GM12878 (cell line): ENCODE results near the gene PPFIA3. TPM values are rescaled to one million over a fixed set of nuclear protein-coding genes. Genes with fewer than 3 reads are reported as not detected.
A peak's percentile ranks its signal among the peaks of the same experiment; 100 is the strongest.

Source experiments
- BHLHE40 ChIP-seq, 2 experiments: fragments of 450-650 bp in 1 of 2; IDR thresholded peaks; 2 replicates each; pipeline ENCODE4 v1.6.1; 2011 to 2017; ENCODE audit warnings: low read depth in 2 of 2, borderline replicate concordance in 1 of 2, improper control_type of control experiment in 1 of 2, low read length in 1 of 2, mild to moderate bottlenecking in 1 of 2
- DPF2 ChIP-seq: fragments of 450-650 bp; IDR thresholded peaks from 2 replicates; pipeline ENCODE4 v1.6.1; 2017; ENCODE audit warnings: mild to moderate bottlenecking
- E2F8 ChIP-seq: fragments of 450-650 bp; IDR thresholded peaks from 2 replicates; pipeline ENCODE4 v1.6.1; 2018; ENCODE audit warnings: mild to moderate bottlenecking, low read depth, moderate library complexity; ENCODE audit not compliant: partially characterized antibody
- GABPA ChIP-seq: IDR thresholded peaks from 2 replicates; pipeline ENCODE4 v1.6.1; 2014; ENCODE audit warnings: antibody characterized with exemption, low read depth, mild to moderate bottlenecking, inconsistent platforms
- JUND ChIP-seq: IDR thresholded peaks from 2 replicates; pipeline ENCODE4 v1.6.1; 2012; ENCODE audit warnings: low read depth, mild to moderate bottlenecking, low read length, improper control_type of control experiment, moderate library complexity
- KAT2A ChIP-seq: conservative IDR thresholded peaks from 2 replicates; pipeline ENCODE4 v1.6.1; 2011; ENCODE audit warnings: low read depth, low read length; ENCODE audit not compliant: control insufficient read depth
- MLLT1 ChIP-seq: fragments of 450-650 bp; IDR thresholded peaks from 2 replicates; pipeline ENCODE4 v1.6.1; 2016; ENCODE audit warnings: mild to moderate bottlenecking
- MYC ChIP-seq: IDR thresholded peaks from 2 replicates; pipeline ENCODE4 v1.6.1; 2011; ENCODE audit warnings: mild to moderate bottlenecking, low read length, moderate library complexity, inconsistent platforms; ENCODE audit not compliant: insufficient read depth, insufficient replicate concordance, insufficient read length, severe bottlenecking
- POU2F2 ChIP-seq: IDR thresholded peaks from 3 replicates; pipeline ENCODE4 v1.6.1; 2011; ENCODE audit warnings: low read depth, mild to moderate bottlenecking, low read length, borderline replicate concordance
- RELA ChIP-seq: fragments of 450-650 bp; IDR thresholded peaks from 2 replicates; pipeline ENCODE4 v1.8.0; 2014; ENCODE audit warnings: borderline replicate concordance; ENCODE audit not compliant: partially characterized antibody
- TBL1XR1 ChIP-seq: IDR thresholded peaks from 2 replicates; pipeline ENCODE4 v1.6.1; 2012; ENCODE audit warnings: low read depth, low read length, improper control_type of control experiment
- TCF3 ChIP-seq: IDR thresholded peaks from 2 replicates; pipeline ENCODE4 v1.6.1; 2012; ENCODE audit warnings: low read depth, mild to moderate bottlenecking, low read length, borderline replicate concordance; ENCODE audit not compliant: insufficient read depth
- TCF7 ChIP-seq: IDR thresholded peaks from 2 replicates; pipeline ENCODE4 v1.6.1; 2014; ENCODE audit warnings: antibody characterized with exemption, borderline replicate concordance
- ZNF24 ChIP-seq: fragments of 450-650 bp; IDR thresholded peaks from 2 replicates; pipeline ENCODE4 v1.6.1; 2017; ENCODE audit warnings: antibody characterized with exemption, mild to moderate bottlenecking
- polyA plus RNA-seq, 11 experiments: library from polyadenylated mRNA; depleted of rRNA in 4 of 11; unstranded in 6 of 11; stranded (reverse) in 5 of 11; fragments of >200 nt; fragmentation: Nextera tagmentation in 4 of 11; fragmentation: Illumina TruSeq in 1 of 11; extraction: Ambion mirVana in 4 of 11; extraction: Trizol in 1 of 11; gene quantifications; 1 replicate in 1 of 11; 2 replicates in 10 of 11; pipeline versions ENCODE4 v1.2.1 to v1.2.3, GENCODE V29; 2011 to 2016; ENCODE audit warnings: inconsistent platforms in 2 of 11, missing spikeins in 2 of 11, low read depth in 1 of 11
- total RNA-seq, 4 experiments: library from RNA; depleted of rRNA in 3 of 4; stranded (reverse); fragments of >200 nt in 3 of 4; fragmentation: Illumina TruSeq in 1 of 4; extraction: Trizol in 1 of 4; gene quantifications; 2 replicates each; pipeline versions ENCODE4 v1.2.1 to v1.2.3, GENCODE V29; 2013 to 2021
- TF ChIP-seq, protein P1 (sequence below): IDR thresholded peaks from 2 replicates; pipeline ENCODE4 v1.6.1; 2011; ENCODE audit warnings: mild to moderate bottlenecking, low read depth, low read length, moderate library complexity; ENCODE audit not compliant: insufficient replicate concordance
- TF ChIP-seq, protein P2 (sequence below): IDR thresholded peaks from 2 replicates; pipeline ENCODE4 v1.6.1; 2011; ENCODE audit warnings: borderline replicate concordance, low read depth, mild to moderate bottlenecking, moderate library complexity, low read length; ENCODE audit not compliant: insufficient read depth, poor library complexity, severe bottlenecking
- TF ChIP-seq, protein P3 (sequence below): IDR thresholded peaks from 2 replicates; pipeline ENCODE4 v1.6.1; 2012; ENCODE audit warnings: low read depth, low read length, improper control_type of control experiment

PPFIA3 gene
- total and polyA plus RNA-seq, 10 of the 15 experiments (the other 5 are each of a cell fraction or from before 2014, with no cell fraction given) = 0.11 to 1.7 (median 0.73) TPM; not detected in 3

DNA sequence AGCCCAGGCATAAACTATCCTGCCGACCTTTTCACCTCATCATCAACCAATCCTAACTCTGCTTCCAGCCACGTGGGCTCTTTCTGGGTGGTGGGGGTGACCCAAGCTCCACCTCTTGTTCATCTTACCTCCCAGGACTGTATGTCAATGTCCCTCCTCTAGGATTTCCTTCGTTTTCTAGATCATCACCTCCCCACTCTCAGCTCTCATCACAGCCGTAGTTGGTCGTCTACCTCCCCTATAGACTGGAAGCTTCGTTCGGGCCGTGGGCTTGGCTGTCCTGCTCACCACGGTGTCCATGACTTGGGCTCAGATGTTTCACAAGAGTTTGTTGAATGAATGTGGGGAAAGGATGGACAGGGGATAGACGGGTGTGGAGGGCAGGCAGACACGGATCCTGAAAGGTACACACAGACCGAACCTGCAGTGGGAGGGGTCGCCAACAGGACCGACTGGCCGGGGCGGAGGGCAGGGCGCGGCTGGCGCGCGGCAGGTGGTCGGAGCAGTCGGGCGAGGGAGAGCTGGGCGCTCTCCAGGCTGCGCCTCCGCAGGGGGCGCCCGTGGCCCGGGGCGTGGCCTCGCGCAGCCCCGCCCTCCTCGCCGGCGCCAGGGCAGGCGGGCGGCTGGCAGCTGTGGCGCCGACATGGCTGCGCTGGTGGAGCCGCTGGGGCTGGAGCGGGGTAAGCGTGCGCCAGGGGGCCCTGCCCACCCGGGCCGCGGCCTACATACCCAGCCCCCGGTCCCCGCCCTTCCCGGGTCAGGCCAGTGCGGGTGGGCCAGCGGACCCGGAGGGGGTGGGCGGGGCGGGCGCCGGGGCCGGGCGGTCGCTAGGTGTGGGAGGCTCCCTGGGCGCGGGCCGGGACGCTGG is 5.3 kb upstream of the PPFIA3 start, which contains the start of gene LIN7B (continued):
- TF ChIP-seq, protein P1, sequence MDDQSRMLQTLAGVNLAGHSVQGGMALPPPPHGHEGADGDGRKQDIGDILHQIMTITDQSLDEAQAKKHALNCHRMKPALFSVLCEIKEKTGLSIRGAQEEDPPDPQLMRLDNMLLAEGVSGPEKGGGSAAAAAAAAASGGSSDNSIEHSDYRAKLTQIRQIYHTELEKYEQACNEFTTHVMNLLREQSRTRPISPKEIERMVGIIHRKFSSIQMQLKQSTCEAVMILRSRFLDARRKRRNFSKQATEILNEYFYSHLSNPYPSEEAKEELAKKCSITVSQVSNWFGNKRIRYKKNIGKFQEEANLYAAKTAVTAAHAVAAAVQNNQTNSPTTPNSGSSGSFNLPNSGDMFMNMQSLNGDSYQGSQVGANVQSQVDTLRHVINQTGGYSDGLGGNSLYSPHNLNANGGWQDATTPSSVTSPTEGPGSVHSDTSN = no peak
- TF ChIP-seq TCF7 (no peak), TCF3 (peak; percentile 59; the same call in 1 of the 2 replicates), BHLHE40 (IDR thresholded peaks at IDR 0.05; ENCODE audit: borderline replicate concordance in 1 of 2, low read depth in 2 of 2, low read length in 1 of 2) (peak in 1 of 2 experiments; percentile 69; a peak in 1 of 4 replicates), MLLT1 (no peak), E2F8 (no peak), ZNF24 (no peak), TBL1XR1 (no peak), RELA (peak; percentile 6), MYC (no peak), KAT2A (no peak), GABPA (no peak), DPF2 (peak; percentile 69), POU2F2 (no peak), JUND (no peak)
- TF ChIP-seq, protein P2, sequence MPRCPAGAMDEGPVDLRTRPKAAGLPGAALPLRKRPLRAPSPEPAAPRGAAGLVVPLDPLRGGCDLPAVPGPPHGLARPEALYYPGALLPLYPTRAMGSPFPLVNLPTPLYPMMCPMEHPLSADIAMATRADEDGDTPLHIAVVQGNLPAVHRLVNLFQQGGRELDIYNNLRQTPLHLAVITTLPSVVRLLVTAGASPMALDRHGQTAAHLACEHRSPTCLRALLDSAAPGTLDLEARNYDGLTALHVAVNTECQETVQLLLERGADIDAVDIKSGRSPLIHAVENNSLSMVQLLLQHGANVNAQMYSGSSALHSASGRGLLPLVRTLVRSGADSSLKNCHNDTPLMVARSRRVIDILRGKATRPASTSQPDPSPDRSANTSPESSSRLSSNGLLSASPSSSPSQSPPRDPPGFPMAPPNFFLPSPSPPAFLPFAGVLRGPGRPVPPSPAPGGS = peak; percentile 77
- TF ChIP-seq, protein P3, sequence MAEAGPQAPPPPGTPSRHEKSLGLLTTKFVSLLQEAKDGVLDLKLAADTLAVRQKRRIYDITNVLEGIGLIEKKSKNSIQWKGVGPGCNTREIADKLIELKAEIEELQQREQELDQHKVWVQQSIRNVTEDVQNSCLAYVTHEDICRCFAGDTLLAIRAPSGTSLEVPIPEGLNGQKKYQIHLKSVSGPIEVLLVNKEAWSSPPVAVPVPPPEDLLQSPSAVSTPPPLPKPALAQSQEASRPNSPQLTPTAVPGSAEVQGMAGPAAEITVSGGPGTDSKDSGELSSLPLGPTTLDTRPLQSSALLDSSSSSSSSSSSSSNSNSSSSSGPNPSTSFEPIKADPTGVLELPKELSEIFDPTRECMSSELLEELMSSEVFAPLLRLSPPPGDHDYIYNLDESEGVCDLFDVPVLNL = no peak
